AG09319 (cell line): Measurements from ENCODE around the gene CAVIN2.

Experiments
- DNase-seq: peaks from one replicate; pipeline ENCODE4 v3.0.0-alpha.2; 2010; ENCODE audit warnings: low read depth; ENCODE audit errors: extremely low read depth
- TF ChIP-seq, protein P1 (sequence below): IDR thresholded peaks from 2 replicates; pipeline ENCODE4 v1.5.1; 2011; ENCODE audit warnings: low read depth, mild to moderate bottlenecking, inconsistent platforms, low read length, moderate library complexity

The CAVIN2 gene

DNA sequence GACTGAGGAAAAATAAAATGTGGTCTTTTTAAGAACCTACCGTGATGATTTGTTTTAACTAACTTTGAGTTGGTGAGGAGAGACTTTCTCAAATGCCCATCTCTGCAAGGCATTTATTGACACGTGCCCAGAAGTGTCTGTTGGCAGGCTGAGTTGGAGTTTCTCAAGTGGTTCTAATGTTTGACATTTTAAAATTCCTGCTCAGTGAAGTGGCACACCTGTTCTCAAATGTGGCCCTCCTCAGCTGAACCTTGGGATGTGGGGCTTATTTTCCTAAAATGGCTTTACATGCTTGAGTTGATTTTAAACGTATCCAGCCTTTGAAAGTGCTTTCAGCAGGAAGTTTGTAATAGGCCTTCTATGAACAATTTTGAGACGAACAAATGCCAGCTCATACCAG, 876 bp upstream of the CAVIN2 start:
- DNase-seq, result no peak

DNA sequence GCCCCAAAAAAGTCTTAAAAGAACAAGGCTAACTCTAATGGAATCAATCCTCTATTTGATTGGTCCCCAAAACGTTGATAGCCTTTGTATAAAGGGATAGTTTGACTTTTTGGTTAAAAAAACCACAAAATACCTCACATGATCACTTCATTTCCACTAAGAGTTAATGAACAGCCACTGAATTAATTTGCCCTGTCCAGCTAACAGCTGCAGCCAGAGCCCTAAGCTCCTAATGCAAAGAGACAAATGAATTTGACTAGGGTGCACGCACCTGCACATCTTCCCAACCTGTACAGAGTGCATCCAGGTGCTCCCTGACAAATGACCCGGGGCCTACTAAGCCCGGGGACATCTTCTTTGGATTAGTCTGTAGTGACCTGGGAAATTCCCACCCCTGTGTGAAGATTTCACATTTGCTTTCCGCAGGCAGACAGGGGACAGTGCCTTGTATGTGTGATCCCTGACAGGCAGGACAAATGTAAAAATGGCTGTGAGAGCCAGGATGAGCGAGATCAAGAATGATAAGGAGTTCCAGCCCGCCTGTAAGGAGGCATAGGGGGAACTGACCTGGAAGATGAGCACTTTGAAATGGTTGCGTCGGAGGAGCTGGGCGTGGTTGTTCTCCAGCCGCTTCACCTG, 893 bp downstream of the CAVIN2 start:
- TF ChIP-seq, protein P1, sequence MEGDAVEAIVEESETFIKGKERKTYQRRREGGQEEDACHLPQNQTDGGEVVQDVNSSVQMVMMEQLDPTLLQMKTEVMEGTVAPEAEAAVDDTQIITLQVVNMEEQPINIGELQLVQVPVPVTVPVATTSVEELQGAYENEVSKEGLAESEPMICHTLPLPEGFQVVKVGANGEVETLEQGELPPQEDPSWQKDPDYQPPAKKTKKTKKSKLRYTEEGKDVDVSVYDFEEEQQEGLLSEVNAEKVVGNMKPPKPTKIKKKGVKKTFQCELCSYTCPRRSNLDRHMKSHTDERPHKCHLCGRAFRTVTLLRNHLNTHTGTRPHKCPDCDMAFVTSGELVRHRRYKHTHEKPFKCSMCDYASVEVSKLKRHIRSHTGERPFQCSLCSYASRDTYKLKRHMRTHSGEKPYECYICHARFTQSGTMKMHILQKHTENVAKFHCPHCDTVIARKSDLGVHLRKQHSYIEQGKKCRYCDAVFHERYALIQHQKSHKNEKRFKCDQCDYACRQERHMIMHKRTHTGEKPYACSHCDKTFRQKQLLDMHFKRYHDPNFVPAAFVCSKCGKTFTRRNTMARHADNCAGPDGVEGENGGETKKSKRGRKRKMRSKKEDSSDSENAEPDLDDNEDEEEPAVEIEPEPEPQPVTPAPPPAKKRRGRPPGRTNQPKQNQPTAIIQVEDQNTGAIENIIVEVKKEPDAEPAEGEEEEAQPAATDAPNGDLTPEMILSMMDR, result no peak
- no peak for DNase-seq

More for the DNA sequence above, 876 bp upstream of the CAVIN2 start:
- TF ChIP-seq, protein P1, result no peak

DNA sequence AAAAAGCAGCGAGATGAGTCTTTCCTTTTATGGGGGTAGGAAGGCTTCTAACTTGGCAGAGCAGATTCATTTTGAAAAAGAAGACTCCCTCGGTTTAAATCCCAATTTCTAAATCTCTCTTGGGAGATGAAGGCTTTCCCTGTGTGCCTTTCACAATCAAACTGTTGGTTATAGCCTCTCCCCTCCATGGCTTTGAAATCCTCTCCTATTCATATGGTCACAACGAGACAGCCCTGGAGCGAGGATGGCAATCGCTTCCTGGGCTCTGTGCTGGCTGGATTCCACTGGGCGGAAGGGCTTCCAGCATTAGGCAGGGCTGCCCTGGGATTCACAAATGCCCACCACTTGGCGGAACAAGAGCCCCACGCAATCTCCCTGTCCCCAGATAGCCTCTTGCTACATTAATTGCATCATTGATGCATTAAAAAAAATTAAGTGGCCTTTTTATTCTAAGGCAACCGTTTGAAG, 1.6 kb downstream of the CAVIN2 start:
- TF ChIP-seq, protein P1, result no peak

DNA sequence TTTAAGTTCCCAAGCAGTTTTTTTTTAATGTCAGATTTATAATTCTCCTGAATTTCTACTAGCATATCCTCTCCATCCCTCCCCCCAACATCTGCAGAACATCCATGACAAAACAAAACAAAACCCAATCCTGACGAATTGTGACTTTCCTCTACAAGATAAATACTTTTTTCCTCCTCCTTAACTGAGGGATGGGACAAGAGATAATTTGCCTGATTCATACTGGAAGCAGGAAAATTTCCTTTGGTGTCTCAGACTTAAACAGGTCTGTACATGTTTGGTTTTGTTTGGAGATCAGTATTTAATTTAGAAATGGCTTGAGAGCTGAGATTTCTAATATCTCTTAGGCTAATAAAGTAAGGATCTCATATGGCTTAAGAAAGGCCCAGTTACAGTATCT, 2.2 kb downstream of the CAVIN2 start:
- no peak for DNase-seq
- TF ChIP-seq, protein P1, result no peak

More for the DNA sequence above, 1.6 kb downstream of the CAVIN2 start:
- no peak for DNase-seq

DNA sequence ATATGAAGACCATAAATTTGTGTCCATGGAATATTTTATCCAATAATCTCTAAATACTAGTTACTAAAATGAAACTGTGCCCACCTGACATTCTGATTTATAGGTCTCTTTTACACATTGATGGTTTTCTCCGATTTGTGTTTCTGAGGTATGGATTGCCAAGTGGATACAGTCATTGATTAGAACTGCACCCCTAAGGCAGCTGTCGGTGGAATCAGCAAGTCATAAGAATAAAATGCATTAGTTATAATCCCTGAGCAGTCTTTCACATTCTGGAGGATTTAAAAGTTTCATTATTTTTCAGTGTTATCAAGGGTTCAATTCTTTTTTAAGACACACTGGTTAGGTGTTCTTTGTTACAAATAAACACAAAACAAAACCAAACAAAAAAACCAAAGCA, 6.0 kb downstream of the CAVIN2 start:
- TF ChIP-seq, protein P1, result no peak
- DNase-seq, result no peak

DNA sequence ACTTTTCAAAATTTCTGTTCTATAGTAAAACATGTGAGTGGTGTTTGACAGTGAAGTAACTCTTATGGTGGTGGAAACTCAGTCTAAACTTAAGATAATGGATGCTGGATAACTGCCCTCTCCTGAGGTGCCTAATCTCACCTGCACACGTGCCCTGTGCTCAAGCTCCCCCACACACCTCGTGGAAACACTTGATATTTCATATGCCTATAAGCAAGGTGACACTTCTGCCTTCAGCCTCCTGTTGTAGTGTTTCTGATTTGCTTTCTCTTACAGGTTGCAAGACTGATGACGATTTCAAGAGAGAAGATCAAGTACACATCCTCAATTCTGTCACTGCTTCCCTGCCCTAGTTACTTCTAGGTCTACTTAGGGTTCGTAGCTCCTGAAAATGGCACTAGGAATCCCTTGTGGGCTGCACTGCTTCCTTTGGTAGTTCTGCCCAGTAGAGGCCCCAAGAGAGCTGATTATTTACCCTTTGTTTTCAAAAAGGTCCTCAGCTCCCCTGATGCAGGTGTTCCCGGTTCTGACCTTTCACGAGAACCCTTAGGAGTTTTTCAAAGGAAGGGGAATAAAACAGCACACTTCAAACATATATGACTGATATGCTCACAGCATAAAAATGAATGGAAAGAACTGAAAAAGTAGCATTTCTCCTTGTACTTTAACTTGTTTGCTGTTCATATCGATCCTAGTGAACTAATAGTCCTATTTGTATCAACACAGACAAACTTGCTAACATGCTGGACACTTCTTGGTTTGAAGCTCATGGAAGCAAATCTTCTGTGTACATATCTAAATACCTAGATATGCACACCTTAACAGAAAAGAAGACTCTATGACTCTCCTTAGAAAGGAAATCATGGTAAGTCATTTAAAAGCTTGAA, 6.7 kb downstream of the CAVIN2 start:
- no peak for DNase-seq
- TF ChIP-seq, protein P1, result no peak

DNA sequence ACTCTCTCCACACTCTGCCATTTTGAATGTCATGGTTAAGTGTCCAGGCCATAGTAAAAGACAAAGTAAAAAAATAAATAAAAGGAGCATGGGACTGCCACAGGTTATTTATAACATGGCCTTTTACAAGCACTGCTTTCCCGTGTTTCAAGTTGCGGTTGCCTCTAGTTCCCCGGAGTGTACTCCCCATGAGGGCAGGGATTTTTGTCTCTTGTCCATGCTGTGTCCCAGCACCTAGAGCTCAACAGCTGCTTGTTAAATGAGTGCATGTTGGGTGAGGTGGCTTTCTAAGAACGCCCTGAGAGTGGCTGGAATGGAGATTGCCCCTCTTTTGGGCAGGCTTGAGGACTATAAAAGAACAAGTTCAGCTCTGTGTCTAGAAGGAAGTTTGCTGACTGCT, 8.4 kb downstream of the CAVIN2 start:
- TF ChIP-seq, protein P1, result no peak
- DNase-seq, result no peak
